Progenitor cell of endocrine pancreas (in vitro differentiated cells): Measurements from ENCODE around the gene HTATSF1. TPM values are rescaled to one million over a fixed set of nuclear protein-coding genes. Genes with fewer than 3 reads are reported as not detected.

Source experiments
- DNase-seq: peaks from one replicate; pipeline ENCODE4 v3.0.0; 2021; ENCODE audit warnings: low spot score; ENCODE audit not compliant: unreplicated experiment
- H3K27ac Mint-ChIP-seq: 2 replicates; pipeline ENCODE4 v1.8.0; 2021; ENCODE audit warnings: mild to moderate bottlenecking, moderate library complexity, mixed read lengths
- H3K27me3 Mint-ChIP-seq: 2 replicates; pipeline ENCODE4 v1.8.0; 2021; ENCODE audit warnings: mixed read lengths
- H3K36me3 Mint-ChIP-seq: 2 replicates; pipeline ENCODE4 v1.8.0; 2022; ENCODE audit warnings: mixed read lengths; ENCODE audit not compliant: insufficient read depth
- H3K4me1 Mint-ChIP-seq: 2 replicates; pipeline ENCODE4 v1.8.0; 2021; ENCODE audit warnings: low read depth, mixed read lengths
- H3K4me3 Mint-ChIP-seq: 2 replicates; pipeline ENCODE4 v1.8.0; 2021; ENCODE audit warnings: low read depth, mild to moderate bottlenecking, moderate library complexity, mixed read lengths
- H3K9me3 Mint-ChIP-seq: 2 replicates; pipeline ENCODE4 v1.8.0; 2021; ENCODE audit warnings: low read depth, mixed read lengths
- total RNA-seq: library from RNA; stranded (reverse); gene quantifications from 2 replicates; pipeline ENCODE4 v1.2.1, GENCODE V29; 2021
- TF ChIP-seq, protein P1 (sequence below): fragments of 200-600 bp; sonication (generic); IDR thresholded peaks from one replicate; pipeline ENCODE4 v1.5.0; 2021; ENCODE audit warnings: antibody characterized with exemption, mild to moderate bottlenecking; ENCODE audit not compliant: unreplicated experiment

The HTATSF1 gene
- total RNA-seq, 1 donor from 2014 or later: 60.4 TPM

GRCh38 chrX:136480383-136480782 lies 17.0 kb upstream of the HTATSF1 start:
- no peak for DNase-seq
- Mint-ChIP-seq H3K9me3 (peaks cover 16% of the 10 kb centered on the region), H3K27ac (no peak overlapping the region), H3K36me3 (no peaks in the 10 kb centered on the region), H3K4me3 (no peak overlapping the region), H3K4me1 (no peaks in the 10 kb centered on the region), H3K27me3 (peaks cover 2% of the 10 kb centered on the region)
- TF ChIP-seq, protein P1, sequence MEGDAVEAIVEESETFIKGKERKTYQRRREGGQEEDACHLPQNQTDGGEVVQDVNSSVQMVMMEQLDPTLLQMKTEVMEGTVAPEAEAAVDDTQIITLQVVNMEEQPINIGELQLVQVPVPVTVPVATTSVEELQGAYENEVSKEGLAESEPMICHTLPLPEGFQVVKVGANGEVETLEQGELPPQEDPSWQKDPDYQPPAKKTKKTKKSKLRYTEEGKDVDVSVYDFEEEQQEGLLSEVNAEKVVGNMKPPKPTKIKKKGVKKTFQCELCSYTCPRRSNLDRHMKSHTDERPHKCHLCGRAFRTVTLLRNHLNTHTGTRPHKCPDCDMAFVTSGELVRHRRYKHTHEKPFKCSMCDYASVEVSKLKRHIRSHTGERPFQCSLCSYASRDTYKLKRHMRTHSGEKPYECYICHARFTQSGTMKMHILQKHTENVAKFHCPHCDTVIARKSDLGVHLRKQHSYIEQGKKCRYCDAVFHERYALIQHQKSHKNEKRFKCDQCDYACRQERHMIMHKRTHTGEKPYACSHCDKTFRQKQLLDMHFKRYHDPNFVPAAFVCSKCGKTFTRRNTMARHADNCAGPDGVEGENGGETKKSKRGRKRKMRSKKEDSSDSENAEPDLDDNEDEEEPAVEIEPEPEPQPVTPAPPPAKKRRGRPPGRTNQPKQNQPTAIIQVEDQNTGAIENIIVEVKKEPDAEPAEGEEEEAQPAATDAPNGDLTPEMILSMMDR: no peak

DNA sequence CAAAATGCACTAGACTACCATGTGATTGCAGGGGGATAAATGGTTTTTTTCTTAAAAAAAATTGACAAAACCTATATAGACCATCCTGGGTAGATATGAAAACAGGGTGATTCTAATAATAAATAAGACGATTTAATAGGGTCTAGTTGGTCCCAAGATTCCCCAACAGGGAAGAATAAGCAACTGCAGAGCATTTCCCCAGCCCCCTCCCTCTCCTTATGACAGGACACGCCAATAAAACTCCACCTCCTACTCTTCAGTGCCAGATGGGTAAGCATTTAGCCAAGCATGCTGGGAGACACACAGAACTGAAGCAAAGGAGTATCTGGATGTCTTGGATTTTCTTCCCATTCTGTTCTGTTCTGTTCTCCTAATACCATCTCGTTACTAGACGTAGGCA lies 9.7 kb upstream of the HTATSF1 start, which contains the start of gene BRS3:
Gene BRS3 (plus strand): TSS at position 301 of the 400 bp plus-strand sequence. CDS start 168 bp downstream, outside the sequence.
- H3K27me3 Mint-ChIP-seq: peaks cover 17% of the 10 kb centered on the region
- H3K36me3 Mint-ChIP-seq: no peaks in the 10 kb centered on the region
- DNase-seq: no peak
- no peaks in the 10 kb centered on the region for H3K4me1 Mint-ChIP-seq
- TF ChIP-seq, protein P1: no peak
- H3K4me3 Mint-ChIP-seq: no peak within 1 kb of the TSS
- no peak within 1 kb of the TSS for H3K27ac Mint-ChIP-seq
- peaks cover 12% of the 10 kb centered on the region for H3K9me3 Mint-ChIP-seq

GRCh38 chrX:136488706-136489105 lies 8.7 kb upstream of the HTATSF1 start:
- peaks cover 4% of the 10 kb centered on the region for H3K9me3 Mint-ChIP-seq
- no peak overlapping the region for H3K27ac Mint-ChIP-seq
- no peak for DNase-seq
- H3K36me3 Mint-ChIP-seq: no peaks in the 10 kb centered on the region
- H3K4me1 Mint-ChIP-seq: no peaks in the 10 kb centered on the region
- H3K4me3 Mint-ChIP-seq: no peak overlapping the region
- TF ChIP-seq, protein P1: no peak
- H3K27me3 Mint-ChIP-seq: peaks cover 17% of the 10 kb centered on the region

DNA sequence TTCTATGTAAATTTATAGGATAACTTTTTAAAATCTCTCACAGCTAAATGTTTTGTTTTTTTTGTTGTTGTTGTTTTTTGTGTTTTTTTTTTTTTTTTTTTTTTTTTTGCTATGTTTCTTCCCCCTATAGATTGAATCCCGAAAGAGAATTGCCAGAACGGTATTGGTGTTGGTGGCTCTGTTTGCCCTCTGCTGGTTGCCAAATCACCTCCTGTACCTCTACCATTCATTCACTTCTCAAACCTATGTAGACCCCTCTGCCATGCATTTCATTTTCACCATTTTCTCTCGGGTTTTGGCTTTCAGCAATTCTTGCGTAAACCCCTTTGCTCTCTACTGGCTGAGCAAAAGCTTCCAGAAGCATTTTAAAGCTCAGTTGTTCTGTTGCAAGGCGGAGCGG lies 5.6 kb upstream of the HTATSF1 start:
- Mint-ChIP-seq H3K4me3 (no peak overlapping the region), H3K9me3 (no peaks in the 10 kb centered on the region), H3K36me3 (no peaks in the 10 kb centered on the region), H3K27me3 (peaks cover 15% of the 10 kb centered on the region), H3K27ac (no peak overlapping the region), H3K4me1 (no peaks in the 10 kb centered on the region)
- TF ChIP-seq, protein P1: no peak
- DNase-seq: no peak

DNA sequence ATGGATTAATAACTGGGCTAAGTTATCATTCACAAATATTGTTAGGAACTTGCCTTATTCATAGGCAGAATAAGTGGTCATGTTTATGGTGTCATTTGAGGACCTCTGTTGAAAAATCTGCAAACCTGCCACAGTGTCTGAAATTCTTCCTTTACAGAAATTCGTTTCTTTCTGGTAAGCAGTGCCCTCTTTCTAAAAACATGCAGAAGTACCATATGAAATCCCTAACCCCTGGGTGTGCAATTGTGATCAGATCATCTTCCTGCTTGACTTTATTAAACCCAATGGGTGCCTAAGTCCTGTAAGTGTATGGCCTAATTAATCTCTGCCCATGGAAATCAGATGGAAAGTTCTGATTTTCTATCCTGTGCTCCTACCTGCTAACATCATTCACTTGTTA lies 4.4 kb upstream of the HTATSF1 start:
- no peaks in the 10 kb centered on the region for H3K4me1 Mint-ChIP-seq
- TF ChIP-seq, protein P1: no peak
- H3K36me3 Mint-ChIP-seq: no peaks in the 10 kb centered on the region
- H3K9me3 Mint-ChIP-seq: no peaks in the 10 kb centered on the region
- no peak overlapping the region for H3K4me3 Mint-ChIP-seq
- H3K27ac Mint-ChIP-seq: no peak overlapping the region
- DNase-seq: no peak
- H3K27me3 Mint-ChIP-seq: peaks cover 15% of the 10 kb centered on the region
